Activated T-helper 17 cell treated with anti-CD3 and anti-CD28 coated beads, Interleukin-2, amount 50 U/mL, for 72 hours (primary cell): Measurements from ENCODE around the gene CLEC10A. TPM values are rescaled to one million over a fixed set of nuclear protein-coding genes. Genes with fewer than 3 reads are reported as not detected.

Experiments used
- ATAC-seq: fragments of 150-1000 bp; cut with Tn5 transposase; replicated peaks from 2 replicates; pipeline ENCODE4 v1.10.0; 2021; ENCODE audit warnings: mild to moderate bottlenecking, moderate library complexity
- H3K27ac Mint-ChIP-seq: one replicate; pipeline ENCODE4 v1.8.0; 2022; ENCODE audit warnings: mixed read lengths
- H3K27me3 Mint-ChIP-seq: one replicate; pipeline ENCODE4 v1.8.0; 2022; ENCODE audit warnings: mixed read lengths
- H3K36me3 Mint-ChIP-seq: one replicate; pipeline ENCODE4 v1.8.0; 2022; ENCODE audit warnings: low read depth, mild to moderate bottlenecking, mixed read lengths
- H3K4me1 Mint-ChIP-seq: one replicate; pipeline ENCODE4 v1.8.0; 2022; ENCODE audit warnings: mixed read lengths
- H3K4me3 Mint-ChIP-seq: one replicate; pipeline ENCODE4 v1.8.0; 2022; ENCODE audit warnings: mild to moderate bottlenecking, mixed read lengths
- H3K9me3 Mint-ChIP-seq: one replicate; pipeline ENCODE4 v1.8.0; 2022; ENCODE audit warnings: mixed read lengths
- total RNA-seq, 2 donors: library from RNA; stranded (reverse); gene quantifications; one replicate each; pipeline ENCODE4 v1.2.3, GENCODE V29; 2022

CLEC10A gene
- total RNA-seq, 2 donors from 2014 or later, result not detected

DNA sequence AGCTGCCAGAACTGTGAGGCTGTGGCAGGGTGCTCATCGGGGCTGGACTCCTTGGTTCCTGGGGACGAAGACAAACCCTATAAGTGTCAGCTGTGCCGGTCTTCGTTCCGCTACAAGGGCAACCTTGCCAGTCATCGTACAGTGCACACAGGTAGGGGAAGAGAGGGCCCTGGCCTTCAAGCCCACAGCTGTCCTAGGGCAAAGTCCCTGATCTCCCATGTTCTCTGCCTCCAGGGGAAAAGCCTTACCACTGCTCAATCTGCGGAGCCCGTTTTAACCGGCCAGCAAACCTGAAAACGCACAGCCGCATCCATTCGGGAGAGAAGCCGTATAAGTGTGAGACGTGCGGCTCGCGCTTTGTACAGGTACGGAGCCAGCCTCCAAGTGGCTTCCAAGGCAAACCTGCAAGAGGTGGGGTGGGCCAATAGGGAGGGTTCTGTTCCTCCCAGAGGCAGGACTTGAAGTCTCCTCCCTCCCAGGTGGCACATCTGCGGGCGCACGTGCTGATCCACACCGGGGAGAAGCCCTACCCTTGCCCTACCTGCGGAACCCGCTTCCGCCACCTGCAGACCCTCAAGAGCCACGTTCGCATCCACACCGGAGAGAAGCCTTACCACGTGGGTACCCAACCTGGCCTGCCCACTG, 53.5 kb downstream of the CLEC10A start:
- H3K27me3 Mint-ChIP-seq, result no peaks in the 10 kb centered on the region
- no peaks in the 10 kb centered on the region for H3K9me3 Mint-ChIP-seq
- H3K4me3 Mint-ChIP-seq, result no peak overlapping the region
- ATAC-seq, result no peak
- no peak overlapping the region for H3K27ac Mint-ChIP-seq
- peaks cover 35% of the 10 kb centered on the region for H3K4me1 Mint-ChIP-seq
- H3K36me3 Mint-ChIP-seq, result no peaks in the 10 kb centered on the region

DNA sequence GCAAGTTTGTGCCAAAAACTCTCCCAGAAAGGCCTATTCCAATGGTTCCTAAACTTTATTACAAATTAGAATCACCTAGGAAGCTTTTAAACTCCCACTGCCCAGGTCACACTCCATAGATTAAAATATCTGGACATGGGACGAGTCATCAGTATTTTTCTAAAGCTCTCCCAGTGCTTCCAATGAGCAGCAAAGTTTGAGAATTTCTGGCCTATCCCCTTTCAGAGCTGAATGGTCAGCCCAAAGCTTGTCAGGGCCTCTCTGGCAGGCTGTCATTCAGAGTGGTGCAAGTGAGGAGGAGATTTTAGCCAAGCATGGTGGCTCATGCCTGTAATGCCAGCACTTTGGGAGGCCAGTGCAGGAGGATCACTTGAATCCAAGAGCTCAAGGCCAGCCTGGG, 54.8 kb downstream of the CLEC10A start:
- H3K36me3 Mint-ChIP-seq, result no peaks in the 10 kb centered on the region
- no peaks in the 10 kb centered on the region for H3K27me3 Mint-ChIP-seq
- H3K4me1 Mint-ChIP-seq, result peaks cover 30% of the 10 kb centered on the region
- no peak overlapping the region for H3K27ac Mint-ChIP-seq
- ATAC-seq, result no peak
- H3K4me3 Mint-ChIP-seq, result no peak overlapping the region
- H3K9me3 Mint-ChIP-seq, result no peaks in the 10 kb centered on the region

Other genes starting within 250 kb of the CLEC10A start
- gene TEKT1, start 248.5 kb downstream of the CLEC10A start, total RNA-seq, result not detected
- not detected for gene ALOX12, start 84.2 kb downstream of the CLEC10A start, total RNA-seq
- gene RNASEK, start 67.6 kb downstream of the CLEC10A start, total RNA-seq, result 100 to 1,000 TPM; 162 to 180 TPM
- gene BCL6B, start 57.2 kb downstream of the CLEC10A start, total RNA-seq, result 1 to 10 TPM in 1 of 2 donors, under 1 TPM in 1; 0.50 to 2.3 TPM
- gene SLC16A13, start 44.2 kb downstream of the CLEC10A start, total RNA-seq, result 10 to 100 TPM; 10.7 to 11.8 TPM
- gene SLC16A11, start 36.2 kb downstream of the CLEC10A start, total RNA-seq, result 1 to 10 TPM in 1 of 2 donors, under 1 TPM in 1; 0.63 to 3.5 TPM
- not detected for gene ASGR2, start 34.6 kb upstream of the CLEC10A start, total RNA-seq
- gene ASGR1, start 99.1 kb upstream of the CLEC10A start, total RNA-seq, result 1 to 10 TPM in 1 of 2 donors, under 1 TPM in 1; 0.67 to 4.5 TPM
- gene DLG4, start 139.6 kb upstream of the CLEC10A start, total RNA-seq, result 10 to 100 TPM in 1 of 2 donors, 1 to 10 TPM in 1; 5.9 to 19.4 TPM
- 100 to 1,000 TPM; 495 to 517 TPM for gene ACADVL, start 139.7 kb upstream of the CLEC10A start, total RNA-seq
- gene DVL2, start 154.3 kb upstream of the CLEC10A start, total RNA-seq, result 10 to 100 TPM; 49.1 to 77.5 TPM
- gene PHF23, start 159.2 kb upstream of the CLEC10A start, total RNA-seq, result 10 to 100 TPM; 43.5 to 52.3 TPM
- gene GABARAP, start 162.2 kb upstream of the CLEC10A start, total RNA-seq, result 100 to 1,000 TPM; 190 to 239 TPM
- gene CTDNEP1, start 171.5 kb upstream of the CLEC10A start, total RNA-seq, result 100 to 1,000 TPM; 152 to 209 TPM
- 10 to 100 TPM; 43.7 to 72.0 TPM for gene ELP5, start 172.0 kb upstream of the CLEC10A start, total RNA-seq
- 1 to 10 TPM in 1 of 2 donors, under 1 TPM in 1; 0.52 to 1.0 TPM for gene CLDN7, start 182.2 kb upstream of the CLEC10A start, total RNA-seq
- not detected for gene SLC2A4, start 201.5 kb upstream of the CLEC10A start, total RNA-seq
- under 1 TPM; 0.15 to 0.26 TPM for gene YBX2, start 214.4 kb upstream of the CLEC10A start, total RNA-seq
- 100 to 1,000 TPM; 429 to 978 TPM for gene EIF5A, start 227.4 kb upstream of the CLEC10A start, total RNA-seq
- 10 to 100 TPM; 38.3 to 65.6 TPM for gene GPS2, start 235.1 kb upstream of the CLEC10A start, total RNA-seq
- 10 to 100 TPM; 22.9 to 33.0 TPM for gene NEURL4, start 249.1 kb upstream of the CLEC10A start, total RNA-seq